Gastroesophageal sphincter (tissue), 4 donors: ENCODE results near the gene KREMEN1. TPM values are rescaled to one million over a fixed set of nuclear protein-coding genes. Genes with fewer than 3 reads are reported as not detected.

Experiments used
- ATAC-seq: fragments of 150-250 bp; one replicate; pipeline ENCODE4 v1.9.1; 2016; ENCODE audit warnings: mild to moderate bottlenecking, moderate library complexity
- H3K27ac ChIP-seq, 4 donors: fragments of 200-600 bp; sonication (generic) in 3 of 4; 1 replicate in 3 of 4; 2 replicates in 1 of 4; pipeline ENCODE4 v1.5.1; 2016 to 2019
- H3K27me3 ChIP-seq: fragments of 200-600 bp; sonication (generic); one replicate; pipeline ENCODE4 v1.5.1; 2019
- H3K36me3 ChIP-seq, 2 donors: fragments of 200-600 bp; sonication (generic); one replicate each; pipeline ENCODE4 v1.5.1; 2019; ENCODE audit warnings: control low read depth in 1 of 2
- H3K4me1 ChIP-seq, 3 donors: fragments of 200-600 bp; sonication (generic); 1 replicate in 2 of 3; 2 replicates in 1 of 3; pipeline ENCODE4 v1.5.1; 2016 to 2019; ENCODE audit warnings: control low read depth in 2 of 3
- H3K4me3 ChIP-seq, 2 donors: fragments of 200-600 bp; sonication (generic); one replicate each; pipeline ENCODE4 v1.5.1; 2019; ENCODE audit warnings: mild to moderate bottlenecking in 1 of 2, moderate library complexity in 1 of 2
- H3K9me3 ChIP-seq, 3 donors: fragments of 200-600 bp; sonication (generic); one replicate each; pipeline ENCODE4 v1.5.1; 2017 to 2019; ENCODE audit warnings: control low read depth in 2 of 3
- EP300 ChIP-seq: sonication (generic); formaldehyde crosslinking; IDR thresholded peaks from one replicate; pipeline ENCODE4 v1.6.1; 2017; ENCODE audit warnings: antibody characterized with exemption, mild to moderate bottlenecking
- POLR2A ChIP-seq, 2 donors: fragments of 450-650 bp; IDR thresholded peaks; one replicate each; pipeline ENCODE4 v1.6.1; 2017; ENCODE audit warnings: antibody characterized with exemption in 2 of 2, mild to moderate bottlenecking in 2 of 2, moderate library complexity in 1 of 2
- POLR2AphosphoS5 ChIP-seq: sonication (generic); formaldehyde crosslinking; IDR thresholded peaks from one replicate; pipeline ENCODE4 v1.6.1; 2017; ENCODE audit warnings: antibody characterized with exemption
- WGBS, 2 donors: methylation state at CpG; one replicate each; pipeline ENCODE4 v1.1.5; 2018; ENCODE audit warnings: low coverage in 1 of 2; 5-methylcytosine and 5-hydroxymethylcytosine counted together
- total RNA-seq, 4 donors: library from RNA; depleted of rRNA; stranded (reverse); fragments of >200 nt; gene quantifications; one replicate each; pipeline ENCODE4 v1.1.0, GENCODE V29; 2016
- TF ChIP-seq, protein P1 (sequence below), 4 experiments: fragments of 200-600 bp in 2 of 4; fragments of 450-650 bp in 2 of 4; sonication (generic) in 1 of 4; IDR thresholded peaks; one replicate each; pipeline ENCODE4 v1.5.1; 2017 to 2019; ENCODE audit warnings: antibody characterized with exemption in 4 of 4, mild to moderate bottlenecking in 2 of 4, moderate library complexity in 2 of 4

KREMEN1 gene
- total RNA-seq, 4 donors from 2014 or later, result 7.5 to 17.4 (median 10.8) TPM

DNA sequence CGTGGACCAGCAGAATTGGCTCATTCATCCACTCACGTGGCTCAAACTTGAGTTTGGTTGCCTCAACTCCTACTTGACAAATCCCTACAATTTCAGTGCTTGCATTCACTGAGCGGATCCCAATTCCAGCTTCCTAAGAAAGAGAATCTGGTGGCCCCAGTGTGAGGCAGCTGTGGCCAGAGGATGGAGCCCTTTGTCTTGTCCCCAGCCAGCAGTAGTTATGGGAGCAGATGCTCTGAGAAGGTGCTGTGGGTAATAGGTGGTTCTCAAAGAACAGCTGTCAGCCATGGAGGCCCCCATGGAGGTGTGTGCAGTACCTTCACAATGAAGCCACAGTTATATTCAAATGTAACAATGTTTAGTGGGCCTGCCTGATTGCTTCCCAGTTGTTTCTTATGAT, 39.3 kb downstream of the KREMEN1 start:
- no peak for ATAC-seq
- no peaks in the 10 kb centered on the region for H3K27me3 ChIP-seq
- H3K4me3 ChIP-seq, result no peak overlapping the region
- H3K36me3 ChIP-seq, result no peaks in the 10 kb centered on the region
- no peaks in the 10 kb centered on the region for H3K4me1 ChIP-seq
- H3K9me3 ChIP-seq, result no peaks in the 10 kb centered on the region
- H3K27ac ChIP-seq, result no peak overlapping the region
- TF ChIP-seq POLR2AphosphoS5, result no peak
- no peak for TF ChIP-seq POLR2A (IDR thresholded peaks at IDR 0.05)
- TF ChIP-seq, protein P1, sequence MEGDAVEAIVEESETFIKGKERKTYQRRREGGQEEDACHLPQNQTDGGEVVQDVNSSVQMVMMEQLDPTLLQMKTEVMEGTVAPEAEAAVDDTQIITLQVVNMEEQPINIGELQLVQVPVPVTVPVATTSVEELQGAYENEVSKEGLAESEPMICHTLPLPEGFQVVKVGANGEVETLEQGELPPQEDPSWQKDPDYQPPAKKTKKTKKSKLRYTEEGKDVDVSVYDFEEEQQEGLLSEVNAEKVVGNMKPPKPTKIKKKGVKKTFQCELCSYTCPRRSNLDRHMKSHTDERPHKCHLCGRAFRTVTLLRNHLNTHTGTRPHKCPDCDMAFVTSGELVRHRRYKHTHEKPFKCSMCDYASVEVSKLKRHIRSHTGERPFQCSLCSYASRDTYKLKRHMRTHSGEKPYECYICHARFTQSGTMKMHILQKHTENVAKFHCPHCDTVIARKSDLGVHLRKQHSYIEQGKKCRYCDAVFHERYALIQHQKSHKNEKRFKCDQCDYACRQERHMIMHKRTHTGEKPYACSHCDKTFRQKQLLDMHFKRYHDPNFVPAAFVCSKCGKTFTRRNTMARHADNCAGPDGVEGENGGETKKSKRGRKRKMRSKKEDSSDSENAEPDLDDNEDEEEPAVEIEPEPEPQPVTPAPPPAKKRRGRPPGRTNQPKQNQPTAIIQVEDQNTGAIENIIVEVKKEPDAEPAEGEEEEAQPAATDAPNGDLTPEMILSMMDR (IDR thresholded peaks at IDR 0.05), result no peak
- no peak for TF ChIP-seq EP300
- 87% methylated on average over 3 of the region's 3 CpGs; no CpG with 5 or more reads in 1 of the 2 donors for WGBS, 2 donors

DNA sequence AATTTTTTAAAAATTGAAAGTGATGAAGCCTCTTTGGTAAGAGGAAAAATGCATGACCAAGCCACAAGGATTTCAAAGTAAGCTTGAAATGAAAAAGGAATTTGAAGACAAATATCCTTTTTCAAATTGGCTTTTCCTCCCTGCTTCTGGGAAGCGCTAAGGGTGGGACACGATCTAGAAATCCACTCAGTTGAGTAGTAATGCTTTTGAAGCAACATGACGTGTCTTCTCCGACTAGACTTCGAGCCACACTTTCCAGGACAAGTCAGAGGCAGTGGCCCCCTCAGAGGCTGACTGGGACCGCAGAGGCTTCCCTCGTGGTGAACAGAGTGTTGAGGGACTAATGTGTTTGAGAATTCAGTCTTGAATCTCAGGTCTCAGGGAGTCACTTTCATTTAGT, 39.8 kb downstream of the KREMEN1 start:
- peak; percentile 46 for ATAC-seq
- H3K4me1 ChIP-seq, result no peaks in the 10 kb centered on the region
- H3K27ac ChIP-seq, result no peak overlapping the region
- 66 to 80% methylated on average over 7 of the region's 7 CpGs for WGBS, 2 donors
- no peaks in the 10 kb centered on the region for H3K27me3 ChIP-seq
- no peaks in the 10 kb centered on the region for H3K9me3 ChIP-seq
- no peak overlapping the region for H3K4me3 ChIP-seq
- H3K36me3 ChIP-seq, result no peaks in the 10 kb centered on the region
- TF ChIP-seq, protein P1 (IDR thresholded peaks at IDR 0.05), result no peak
- no peak for TF ChIP-seq POLR2A (IDR thresholded peaks at IDR 0.05)
- TF ChIP-seq EP300, result no peak
- no peak for TF ChIP-seq POLR2AphosphoS5

DNA sequence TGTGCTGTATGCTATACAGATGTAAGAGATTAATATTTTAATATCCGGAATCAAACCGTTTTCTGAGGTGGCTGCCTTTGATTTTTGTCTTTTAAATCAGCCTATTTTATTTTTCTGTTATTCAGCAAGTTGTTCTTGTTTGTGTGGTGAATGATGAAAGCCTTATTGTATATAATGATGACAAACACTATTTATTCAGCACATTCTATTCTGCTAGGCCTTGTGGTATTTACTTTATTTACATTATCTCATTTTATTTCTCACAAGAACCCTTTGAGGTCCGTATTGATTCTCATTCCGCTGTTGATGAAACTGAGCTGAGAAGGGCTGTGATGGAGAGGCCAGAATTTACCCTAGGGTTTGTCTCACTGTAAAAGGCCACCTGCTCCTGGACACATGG, 40.5 kb downstream of the KREMEN1 start:
- H3K27me3 ChIP-seq, result no peaks in the 10 kb centered on the region
- no peaks in the 10 kb centered on the region for H3K9me3 ChIP-seq
- no peaks in the 10 kb centered on the region for H3K36me3 ChIP-seq
- no peak overlapping the region for H3K4me3 ChIP-seq
- no peaks in the 10 kb centered on the region for H3K4me1 ChIP-seq
- ATAC-seq, result no peak
- no peak overlapping the region for H3K27ac ChIP-seq
- no peak for TF ChIP-seq POLR2AphosphoS5
- no peak for TF ChIP-seq POLR2A (IDR thresholded peaks at IDR 0.05)
- TF ChIP-seq, protein P1 (IDR thresholded peaks at IDR 0.05), result no peak
- no peak for TF ChIP-seq EP300
- WGBS, 2 donors, result 79 to 92% methylated on average over 3 to 4 of the region's 4 CpGs

DNA sequence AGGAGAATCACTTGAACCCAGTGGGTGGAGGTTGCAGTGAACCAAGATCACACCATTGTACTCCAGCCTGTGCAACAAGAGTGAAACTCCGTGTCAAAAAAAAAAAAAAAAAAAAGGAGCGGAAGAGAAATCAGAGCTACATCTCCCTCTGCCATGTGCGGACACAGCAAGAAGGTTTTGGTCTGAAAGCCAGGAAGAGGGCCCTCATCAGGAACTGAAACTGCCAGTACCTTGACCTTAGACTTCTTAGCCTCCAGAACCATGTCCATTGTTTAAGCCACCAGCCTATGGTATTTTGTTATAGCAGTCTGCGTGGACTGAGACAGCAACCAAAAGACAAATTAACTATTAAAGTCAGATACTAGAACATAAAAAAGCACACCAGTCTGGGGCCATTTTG, 41.6 kb downstream of the KREMEN1 start:
- no peak overlapping the region for H3K4me3 ChIP-seq
- H3K27ac ChIP-seq, result no peak overlapping the region
- no peaks in the 10 kb centered on the region for H3K9me3 ChIP-seq
- 73 to 76% methylated on average over 4 of the region's 4 CpGs for WGBS, 2 donors
- ATAC-seq, result no peak
- H3K27me3 ChIP-seq, result no peaks in the 10 kb centered on the region
- H3K4me1 ChIP-seq, result no peaks in the 10 kb centered on the region
- TF ChIP-seq, protein P1 (IDR thresholded peaks at IDR 0.05), result no peak
- TF ChIP-seq POLR2AphosphoS5 (no peak), EP300 (no peak)
- H3K36me3 ChIP-seq, result no peaks in the 10 kb centered on the region

DNA sequence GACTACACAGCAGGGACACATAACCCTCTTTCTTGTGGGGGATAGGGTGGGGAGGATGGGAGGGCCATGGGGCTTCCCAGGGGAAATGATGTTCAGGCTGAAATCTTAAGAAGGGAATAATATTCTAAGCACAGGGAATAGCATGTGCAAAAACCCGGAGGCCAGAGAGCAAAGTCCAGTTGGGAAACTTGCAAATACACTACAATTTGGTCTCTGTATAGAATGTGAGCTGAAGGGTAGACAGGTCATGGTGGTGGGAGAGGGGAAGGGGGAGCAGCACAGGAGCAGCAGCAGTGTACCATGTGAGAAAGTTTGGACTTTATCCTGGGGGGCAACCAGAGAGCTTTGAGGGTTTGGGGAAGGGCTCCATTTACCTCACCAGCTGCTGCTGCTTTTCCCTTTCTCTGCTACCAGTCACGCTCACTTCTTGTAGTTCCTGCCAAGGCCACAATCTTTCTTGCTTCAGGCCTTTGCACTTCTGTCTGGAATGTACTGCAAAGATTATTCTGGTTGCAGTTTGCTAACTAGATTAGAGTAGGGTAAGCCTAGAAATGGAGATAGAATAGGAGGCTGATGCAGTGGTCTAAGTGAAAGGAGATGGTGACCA, 43.0 kb downstream of the KREMEN1 start:
- H3K27me3 ChIP-seq, result no peaks in the 10 kb centered on the region
- no peak for TF ChIP-seq POLR2A (IDR thresholded peaks at IDR 0.05)
- no peak for TF ChIP-seq EP300
- TF ChIP-seq, protein P1 (IDR thresholded peaks at IDR 0.05), result no peak
- TF ChIP-seq POLR2AphosphoS5, result no peak
- no peak for ATAC-seq
- WGBS, 2 donors, result 61 to 100% methylated on average over 1 to 2 of the region's 2 CpGs
- H3K4me1 ChIP-seq, result no peaks in the 10 kb centered on the region
- no peaks in the 10 kb centered on the region for H3K36me3 ChIP-seq
- no peaks in the 10 kb centered on the region for H3K9me3 ChIP-seq
- H3K27ac ChIP-seq, result no peak overlapping the region
- no peak overlapping the region for H3K4me3 ChIP-seq
